Liver (tissue), 3 donors: ENCODE data around the gene KLHDC3.

ENCODE experiments used
- CTCF ChIP-seq: fragments of 150-350 bp; IDR thresholded peaks from 2 replicates; pipeline ENCODE4 v1.5.1; 2017; ENCODE audit warnings: improper control_type of control experiment, low read depth, low read length; ENCODE audit not compliant: missing input control
- MAX ChIP-seq: IDR thresholded peaks from 2 replicates; pipeline ENCODE4 v1.6.1; 2016; ENCODE audit warnings: antibody characterized with exemption
- RAD21 ChIP-seq, 2 donors: IDR thresholded peaks; 2 replicates each; pipeline ENCODE4 v1.6.1; 2016; ENCODE audit warnings: antibody characterized with exemption in 2 of 2, mild to moderate bottlenecking in 2 of 2
- RXRA ChIP-seq, 2 donors: IDR thresholded peaks; 2 replicates each; pipeline ENCODE4 v1.6.1; 2017 to 2018; ENCODE audit warnings: antibody characterized with exemption in 2 of 2, mild to moderate bottlenecking in 1 of 2
- TAF1 ChIP-seq: conservative IDR thresholded peaks from 2 replicates; pipeline ENCODE4 v1.6.1; 2016; ENCODE audit warnings: antibody characterized with exemption, mild to moderate bottlenecking
- YY1 ChIP-seq: IDR thresholded peaks from 2 replicates; pipeline ENCODE4 v1.6.1; 2016; ENCODE audit warnings: antibody characterized with exemption, mild to moderate bottlenecking
- donor health status: healthy.
- donor health status: healthy.

- TF ChIP-seq CTCF (no peak), TAF1 (no peak), MAX (no peak), YY1 (no peak), RXRA (IDR thresholded peaks at IDR 0.05) (no peak), RAD21 (IDR thresholded peaks at IDR 0.05) (no peak)
These were observed 46.9 kb downstream of the KLHDC3 start for GRCh38 chr6:43060755-43061633.
